ENCODE data around the gene USP15. TPM values are rescaled to one million over a fixed set of nuclear protein-coding genes. Genes with fewer than 3 reads are reported as not detected.
"Not testable (repeated sequence)": the region's sequence is repeated elsewhere in the genome, so short reads cannot be mapped to it uniquely, and the experiment has no call there.

The USP15 gene
- total and polyA plus RNA-seq, 2 donors (not counting 1 experiment from before 2014, with no cell fraction given), result 116 to 182 TPM

- H3K27me3 Mint-ChIP-seq, result peaks cover 6% of the 10 kb centered on the region
- Histone ChIP-seq H3K36me3 (replicated peaks in 1 of 2; ENCODE audit: control extremely low read depth in 1 of 2, control insufficient read depth in 1 of 2, extremely low read depth in 1 of 2, insufficient read depth in 2 of 2, low read length in 1 of 2) (no peaks in the 10 kb centered on the region), H3K9ac (ENCODE audit: low read length) (no peak overlapping the region), H3K9me3 (ENCODE audit: control extremely low read depth in 1 of 3, control insufficient read depth in 2 of 3, insufficient read depth in 1 of 3, low read length in 2 of 3) (peaks cover 6 to 13% (median 7%) of the 10 kb centered on the region in 3 donors), H3K27me3 (replicated peaks in 1 of 4; ENCODE audit: control extremely low read depth in 1 of 4, control insufficient read depth in 3 of 4, insufficient read depth in 4 of 4, low read length in 3 of 4) (no peaks in the 10 kb centered on the region), H3K4me1 (ENCODE audit: control insufficient read depth in 2 of 2, insufficient read depth in 2 of 2, low read length in 2 of 2) (no peaks in the 10 kb centered on the region), H3K4me2 (replicated peaks; ENCODE audit: low read depth, low read length, poor library complexity, severe bottlenecking) (no peak overlapping the region), H2AFZ (ENCODE audit: insufficient read depth, low read depth, low read length, poor library complexity, severe bottlenecking) (no peak overlapping the region), H3K79me2 (ENCODE audit: control insufficient read depth, insufficient read depth, low read length) (no peaks in the 10 kb centered on the region), H3K27ac (ENCODE audit: low read length in 2 of 2) (no peak overlapping the region), H3K4me3 (ENCODE audit: control extremely low read depth in 1 of 5, extremely low read depth in 1 of 5, insufficient read depth in 1 of 5, low read depth in 2 of 5, low read length in 4 of 5) (no peak overlapping the region), H4K20me1 (ENCODE audit: control insufficient read depth, insufficient read depth, low read length, poor library complexity, severe bottlenecking) (no peaks in the 10 kb centered on the region)
- intact Hi-C loops (cut with micrococcal nuclease), result no loop called here
- H3K27ac Mint-ChIP-seq, result no peak overlapping the region
- ATAC-seq (ENCODE audit: low read depth), result no peak
- CTCF ChIA-PET, result interaction anchor here (2.1 kb wide), 1 partner anchor 10 kb away, joined by 10 read pairs; no protein-coding TSS in a partner anchor
- no peaks in the 10 kb centered on the region for H3K9me3 Mint-ChIP-seq (ENCODE audit: insufficient read depth)
- no peak for DNase-seq
- TF ChIP-seq EZH2 (IDR thresholded peaks at IDR 0.05; ENCODE audit: borderline replicate concordance, insufficient read depth, low read depth, low read length, poor library complexity, severe bottlenecking), result no peak
- TF ChIP-seq, protein P1, sequence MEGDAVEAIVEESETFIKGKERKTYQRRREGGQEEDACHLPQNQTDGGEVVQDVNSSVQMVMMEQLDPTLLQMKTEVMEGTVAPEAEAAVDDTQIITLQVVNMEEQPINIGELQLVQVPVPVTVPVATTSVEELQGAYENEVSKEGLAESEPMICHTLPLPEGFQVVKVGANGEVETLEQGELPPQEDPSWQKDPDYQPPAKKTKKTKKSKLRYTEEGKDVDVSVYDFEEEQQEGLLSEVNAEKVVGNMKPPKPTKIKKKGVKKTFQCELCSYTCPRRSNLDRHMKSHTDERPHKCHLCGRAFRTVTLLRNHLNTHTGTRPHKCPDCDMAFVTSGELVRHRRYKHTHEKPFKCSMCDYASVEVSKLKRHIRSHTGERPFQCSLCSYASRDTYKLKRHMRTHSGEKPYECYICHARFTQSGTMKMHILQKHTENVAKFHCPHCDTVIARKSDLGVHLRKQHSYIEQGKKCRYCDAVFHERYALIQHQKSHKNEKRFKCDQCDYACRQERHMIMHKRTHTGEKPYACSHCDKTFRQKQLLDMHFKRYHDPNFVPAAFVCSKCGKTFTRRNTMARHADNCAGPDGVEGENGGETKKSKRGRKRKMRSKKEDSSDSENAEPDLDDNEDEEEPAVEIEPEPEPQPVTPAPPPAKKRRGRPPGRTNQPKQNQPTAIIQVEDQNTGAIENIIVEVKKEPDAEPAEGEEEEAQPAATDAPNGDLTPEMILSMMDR (IDR thresholded peaks at IDR 0.05), result no peak
- no peak overlapping the region for H3K4me3 Mint-ChIP-seq
- no peaks in the 10 kb centered on the region for H3K4me1 Mint-ChIP-seq
- no CpG with 5 or more reads among the region's 3 CpGs for WGBS (ENCODE audit: insufficient coverage)
- POLR2A ChIA-PET, result no interaction called here
These were observed 188.2 kb downstream of the USP15 start for GRCh38 chr12:62448436-62448835.

- H3K4me3 Mint-ChIP-seq; intact Hi-C loops (cut with micrococcal nuclease); H3K79me2 ChIP-seq (ENCODE audit: control insufficient read depth, insufficient read depth, low read length); H3K9me3 ChIP-seq (ENCODE audit: control extremely low read depth in 1 of 3, control insufficient read depth in 2 of 3, insufficient read depth in 1 of 3, low read length in 2 of 3); H3K4me1 ChIP-seq (ENCODE audit: control insufficient read depth in 2 of 2, insufficient read depth in 2 of 2, low read length in 2 of 2); H4K20me1 ChIP-seq (ENCODE audit: control insufficient read depth, insufficient read depth, low read length, poor library complexity, severe bottlenecking); H3K9ac ChIP-seq (ENCODE audit: low read length); H3K4me3 ChIP-seq (ENCODE audit: control extremely low read depth in 1 of 5, extremely low read depth in 1 of 5, insufficient read depth in 1 of 5, low read depth in 2 of 5, low read length in 4 of 5); H3K4me1 Mint-ChIP-seq; H3K36me3 ChIP-seq (replicated peaks in 1 of 2; ENCODE audit: control extremely low read depth in 1 of 2, control insufficient read depth in 1 of 2, extremely low read depth in 1 of 2, insufficient read depth in 2 of 2, low read length in 1 of 2); DNase-seq; H2AFZ ChIP-seq (ENCODE audit: insufficient read depth, low read depth, low read length, poor library complexity, severe bottlenecking); H3K4me2 ChIP-seq (replicated peaks; ENCODE audit: low read depth, low read length, poor library complexity, severe bottlenecking); H3K27ac Mint-ChIP-seq; H3K27ac ChIP-seq (ENCODE audit: low read length in 2 of 2); ATAC-seq (ENCODE audit: low read depth); H3K27me3 ChIP-seq (replicated peaks in 1 of 4; ENCODE audit: control extremely low read depth in 1 of 4, control insufficient read depth in 3 of 4, insufficient read depth in 4 of 4, low read length in 3 of 4); POLR2A ChIA-PET; H3K9me3 Mint-ChIP-seq (ENCODE audit: insufficient read depth): not testable (repeated sequence)
- CTCF ChIA-PET, result interaction anchor here (1.8 kb wide), 1 partner anchor 17 kb away, joined by 9 read pairs; no protein-coding TSS in a partner anchor
- peaks cover 11% of the 10 kb centered on the region for H3K27me3 Mint-ChIP-seq
- WGBS (ENCODE audit: insufficient coverage), result 100% methylated on average over 1 of the region's 2 CpGs
These were observed 195.2 kb downstream of the USP15 start for GRCh38 chr12:62455429-62455828.
